Heart right ventricle (tissue), 16 donors: Measurements from ENCODE around the gene PLCD3. TPM values are rescaled to one million over a fixed set of nuclear protein-coding genes. Genes with fewer than 3 reads are reported as not detected.

Experiments
- ATAC-seq, 8 donors: fragments of 200-7000 bp; cut with Tn5 transposase; one replicate each; pipeline ENCODE4 v1.9.1; 2020; ENCODE audit warnings: mild to moderate bottlenecking in 8 of 8, moderate library complexity in 8 of 8, moderate number of reproducible peaks in 1 of 8
- DNase-seq, 2 donors: peaks; one replicate each; pipeline ENCODE4 v3.0.0-alpha.2; 2020
- H3K27ac ChIP-seq, 10 donors: fragments of 200-600 bp; sonication (generic) in 2 of 10; one replicate each; pipeline versions ENCODE4 v1.5.0 to v1.8.0; 2020 to 2022; ENCODE audit warnings: mild to moderate bottlenecking in 3 of 10
- H3K27me3 ChIP-seq, 7 donors: fragments of 200-600 bp; one replicate each; pipeline ENCODE4 v1.8.0; 2021 to 2022; ENCODE audit warnings: mild to moderate bottlenecking in 2 of 7
- H3K36me3 ChIP-seq, 9 donors: fragments of 200-600 bp; sonication (generic) in 1 of 9; one replicate each; pipeline versions ENCODE4 v1.5.0 to v1.8.0; 2020 to 2022; ENCODE audit warnings: mild to moderate bottlenecking in 2 of 9
- H3K4me1 ChIP-seq, 9 donors: fragments of 200-600 bp; sonication (generic) in 1 of 9; one replicate each; pipeline versions ENCODE4 v1.5.0 to v1.8.0; 2020 to 2022; ENCODE audit warnings: mild to moderate bottlenecking in 4 of 9
- H3K4me3 ChIP-seq, 10 donors: fragments of 200-600 bp; sonication (generic) in 2 of 10; one replicate each; pipeline versions ENCODE4 v1.5.0 to v1.8.0; 2020 to 2022; ENCODE audit warnings: mild to moderate bottlenecking in 7 of 10, moderate library complexity in 2 of 10
- H3K9me3 ChIP-seq, 11 donors: fragments of 200-600 bp in 10 of 11; sonication (generic) in 2 of 11; one replicate each; pipeline versions ENCODE4 v1.5.0 to v1.8.0; 2013 to 2022; ENCODE audit warnings: mild to moderate bottlenecking in 2 of 11, control low read depth in 1 of 11, moderate library complexity in 1 of 11
- CTCF ChIP-seq, 9 donors: fragments of 200-600 bp; sonication (generic) in 2 of 9; IDR thresholded peaks; one replicate each; pipeline versions ENCODE4 v1.5.0 to v1.8.0; 2021 to 2022; ENCODE audit warnings: antibody characterized with exemption in 9 of 9, mild to moderate bottlenecking in 5 of 9, moderate library complexity in 1 of 9
- WGBS, 2 donors: extraction: QIAGEN DNeasy Blood & Tissue Kit; methylation state at CpG; one replicate each; pipeline ENCODE4 v1.1.7; 2013; ENCODE audit warnings: inconsistent platforms in 1 of 2; 5-methylcytosine and 5-hydroxymethylcytosine counted together
- intact Hi-C, 10 donors: fragments of 100-400 bp; cut with DNase I; formaldehyde crosslinking; loops; one replicate each; pipeline versions ENCODE4 v1.11.1 to v1.14.2; 2022
- polyA plus RNA-seq, 2 donors: library from polyadenylated mRNA; stranded (reverse); fragments of 200-250 nt; gene quantifications; one replicate each; pipeline ENCODE4 v1.2.3, GENCODE V29; 2013
- total RNA-seq, 10 donors: library from RNA; stranded (reverse); fragmentation: NEBNext Ultra II Directional in 3 of 10; extraction: Animal tissue kit (Norgen Biotek cat#: 25700) in 3 of 10; gene quantifications; one replicate each; pipeline versions ENCODE4 v1.2.1 to v1.2.4, GENCODE V29; 2021 to 2023
- donor health status: Arrhythmogenic right ventricular cardiomyopathy.
- donor health status: ischemic (EF 13 %, LVEDD 7.1; RV severe dilation, severe dysfunction).
- donor health status: healthy with polysubstance abuse.
- donor health status: DM: no; HTN: yes; CAD: no.
- donor health status: DM: no; HTN: no; CAD: no.
- donor health status: ischemic (EF 25% LVEDD 6.9; RV normal size, moderate dysfunction).
- donor health status: ischemic (EF 25% LVEDD 5.7; RV mildly dilated, moderate dysfunction).
- donor health status: healthy.
- donor health status: DM: yes; HTN: yes; CAD: no.
- donor health status: Ischemic cardiomyopathy.
- donor health status: ischemic (EF 35%, LVEDD 5.7; RV mildly dilated, moderate dysfunction).
- donor health status: nonischemic (EF 11% LVEDD 7.7; RV severe dilation, severe dysfunction).
- donor health status: DM: yes; HTN: yes; CAD: no.
- donor health status: PGD.
- donor health status: ischemic (EF 29% LVEDD 5.4; RV normal size, mild dysfunction).
- donor health status: nonischemic (EF 23%, LVEDD 6.1; RV moderate dilation, normal function).

The PLCD3 gene
- total and polyA plus RNA-seq, 12 donors: 44.6 to 188 (median 112) TPM

DNA sequence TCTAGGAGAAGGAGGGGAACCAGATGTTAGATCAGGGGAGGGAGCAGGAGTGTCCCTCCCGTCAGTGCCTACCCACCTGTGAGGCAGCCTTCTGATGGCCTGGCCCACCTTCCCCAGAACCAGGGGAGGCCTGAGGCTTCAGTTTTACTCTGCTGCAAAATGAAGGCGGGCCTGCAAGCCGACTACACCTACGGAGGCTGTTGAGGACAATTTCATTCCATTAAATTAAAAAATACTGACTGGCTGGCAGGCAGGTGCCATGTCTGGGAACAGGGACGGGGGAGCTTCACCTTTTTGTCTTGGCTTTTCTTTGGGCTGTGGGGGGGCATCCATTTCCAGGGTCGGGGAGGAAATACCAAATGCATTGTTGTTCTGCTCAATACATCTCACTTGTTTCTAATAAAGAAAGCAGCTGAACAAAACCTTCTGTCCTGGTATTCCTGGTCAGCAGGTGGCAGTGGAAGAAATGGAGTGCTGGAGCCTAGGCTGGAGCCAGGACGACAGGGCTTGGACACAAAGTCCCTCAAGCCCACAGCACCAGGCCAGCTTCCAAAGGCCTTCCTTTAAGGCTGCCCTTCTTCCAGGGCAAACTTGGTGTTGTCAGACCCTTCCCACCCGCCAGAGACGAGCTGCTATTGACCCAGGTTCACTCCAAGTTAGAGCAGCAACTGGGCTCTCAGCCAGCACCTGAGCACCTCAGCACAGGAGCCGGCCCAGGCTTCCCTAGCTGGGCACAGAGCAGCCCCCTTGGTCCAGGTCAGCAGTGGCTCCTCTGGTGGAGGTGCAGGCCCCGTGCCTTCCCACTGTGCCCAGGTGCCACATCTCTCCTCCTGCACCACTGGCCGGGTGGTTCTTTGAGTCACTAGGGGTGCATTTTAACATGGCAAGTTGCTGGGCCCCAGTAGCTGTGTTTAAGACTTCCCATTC lies 23.5 kb downstream of the PLCD3 start:
- 62 to 67% methylated on average over 12 of the region's 12 CpGs for WGBS, 2 donors
- intact Hi-C loops: loop anchor here in 1 of 10 donors (10.0 kb wide), 1 partner anchor 334 kb away; no protein-coding TSS in a partner anchor
- ATAC-seq (no peak), DNase-seq (no peak)
- Histone ChIP-seq H3K9me3 (no peaks in the 10 kb centered on the region), H3K27me3 (no peaks in the 10 kb centered on the region), H3K4me1 (peaks cover 9 to 87% (median 43%) of the 10 kb centered on the region in 9 donors), H3K36me3 (peaks cover 0 to 73% (median 35%) of the 10 kb centered on the region in 9 donors), H3K27ac (peak overlapping the region in 9 of 10 donors; percentile 20 to 94 (median 85)), H3K4me3 (no peak overlapping the region)
- TF ChIP-seq CTCF (IDR thresholded peaks at IDR 0.05): peak in 5 of 9 donors; percentile 7 to 37 (median 28)

DNA sequence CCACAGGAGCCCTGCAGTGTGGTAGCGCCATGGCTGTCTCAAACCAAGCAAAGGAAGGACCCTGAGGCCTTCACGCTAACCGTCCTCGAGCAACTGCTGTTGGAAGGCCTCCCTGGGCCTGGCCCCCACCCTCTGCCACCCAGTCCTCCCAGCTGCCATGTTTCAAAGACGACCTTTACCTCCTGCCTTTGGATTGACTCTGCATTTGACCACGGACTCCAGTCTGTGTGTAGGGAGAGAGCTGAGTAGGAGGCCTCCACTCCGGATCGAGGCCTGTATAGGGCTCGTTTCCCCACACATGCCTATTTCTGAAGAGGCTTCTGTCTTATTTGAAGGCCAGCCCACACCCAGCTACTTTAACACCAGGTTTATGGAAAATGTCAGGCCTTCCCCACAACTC lies 24.3 kb downstream of the PLCD3 start:
- intact Hi-C loops: loop anchor here in 1 of 10 donors (10.0 kb wide), 1 partner anchor 333 kb away; no protein-coding TSS in a partner anchor
- ATAC-seq (no peak), DNase-seq (no peak)
- Histone ChIP-seq H3K36me3 (peaks cover 0 to 73% (median 42%) of the 10 kb centered on the region in 9 donors), H3K4me1 (peaks cover 9 to 95% (median 48%) of the 10 kb centered on the region in 9 donors), H3K4me3 (no peak overlapping the region), H3K27me3 (no peaks in the 10 kb centered on the region), H3K9me3 (no peaks in the 10 kb centered on the region), H3K27ac (peak overlapping the region in 8 of 10 donors; percentile 31 to 94 (median 84))
- 66 to 76% methylated on average over 9 of the region's 9 CpGs for WGBS, 2 donors
- no peak for TF ChIP-seq CTCF (IDR thresholded peaks at IDR 0.05)

GRCh38 chr17:45107293-45108010 lies 24.9 kb downstream of the PLCD3 start:
- intact Hi-C loops: loop anchor here in 1 of 10 donors (10.0 kb wide), 1 partner anchor 333 kb away; no protein-coding TSS in a partner anchor
- DNase-seq: no peak
- WGBS, 2 donors: 75 to 79% methylated on average over 13 of the region's 13 CpGs
- Histone ChIP-seq H3K27ac (peak overlapping the region in 7 of 10 donors; percentile 28 to 94 (median 85)), H3K4me1 (peaks cover 9 to 100% (median 54%) of the 10 kb centered on the region in 9 donors), H3K36me3 (peaks cover 0 to 73% (median 48%) of the 10 kb centered on the region in 9 donors), H3K9me3 (no peaks in the 10 kb centered on the region), H3K4me3 (no peak overlapping the region), H3K27me3 (no peaks in the 10 kb centered on the region)
- TF ChIP-seq CTCF (IDR thresholded peaks at IDR 0.05): no peak
- ATAC-seq: no peak

GRCh38 chr17:45106582-45106981 lies 25.7 kb downstream of the PLCD3 start:
- peaks cover 9 to 100% (median 59%) of the 10 kb centered on the region in 9 donors for H3K4me1 ChIP-seq
- H3K27me3 ChIP-seq: no peaks in the 10 kb centered on the region
- ATAC-seq: no peak
- TF ChIP-seq CTCF (IDR thresholded peaks at IDR 0.05): no peak
- peak overlapping the region in 4 of 10 donors; percentile 25 to 94 (median 28) for H3K27ac ChIP-seq
- no peak overlapping the region for H3K4me3 ChIP-seq
- no peak for DNase-seq
- no peaks in the 10 kb centered on the region for H3K9me3 ChIP-seq
- intact Hi-C loops: loop anchor here in 1 of 10 donors (10.0 kb wide), 1 partner anchor 332 kb away; no protein-coding TSS in a partner anchor
- peaks cover 0 to 77% (median 56%) of the 10 kb centered on the region in 9 donors for H3K36me3 ChIP-seq
- 70 to 73% methylated on average over 5 of the region's 5 CpGs for WGBS, 2 donors
